GM21619 (cell line): ENCODE data around the gene CCDC50.

ENCODE experiments used
- ATAC-seq: cut with Tn5 transposase; IDR thresholded peaks from one replicate; pipeline ENCODE4 v1.9.1; 2021; ENCODE audit not compliant: unreplicated experiment

The CCDC50 gene

GRCh38 chr3:191415566-191415965, 86.4 kb downstream of the CCDC50 start:
- ATAC-seq: no peak

GRCh38 chr3:191417457-191417729, 88.2 kb downstream of the CCDC50 start:
- no peak for ATAC-seq

GRCh38 chr3:191420771-191421170, 91.6 kb downstream of the CCDC50 start:
- no peak for ATAC-seq

- ATAC-seq: no peak
These were observed 95.7 kb downstream of the CCDC50 start for GRCh38 chr3:191424881-191425280.

- no peak for ATAC-seq
These were observed 96.1 kb downstream of the CCDC50 start for GRCh38 chr3:191425322-191425734.

GRCh38 chr3:191426311-191426710, 97.1 kb downstream of the CCDC50 start:
- no peak for ATAC-seq

GRCh38 chr3:191428177-191428576, 99.0 kb downstream of the CCDC50 start:
- no peak for ATAC-seq

- no peak for ATAC-seq
These were observed 100.9 kb downstream of the CCDC50 start for GRCh38 chr3:191430103-191430502.

GRCh38 chr3:191431160-191431822, 102.1 kb downstream of the CCDC50 start:
- ATAC-seq: no peak

GRCh38 chr3:191432162-191432561, 103.0 kb downstream of the CCDC50 start:
- ATAC-seq: no peak

GRCh38 chr3:191434024-191434423, 104.8 kb downstream of the CCDC50 start:
- ATAC-seq: no peak

GRCh38 chr3:191435981-191436380, 106.8 kb downstream of the CCDC50 start:
- no peak for ATAC-seq

- no peak for ATAC-seq
These were observed 109.1 kb downstream of the CCDC50 start for GRCh38 chr3:191438150-191438814.

GRCh38 chr3:191440532-191440931, 111.3 kb downstream of the CCDC50 start:
- no peak for ATAC-seq

- no peak for ATAC-seq
These were observed 112.5 kb downstream of the CCDC50 start for GRCh38 chr3:191441687-191442086.

GRCh38 chr3:191444569-191444968, 115.4 kb downstream of the CCDC50 start:
- ATAC-seq: no peak
